T1000 (cell line): ENCODE measurements around the gene NUP133.
"Not testable (repeated sequence)": the region's sequence is repeated elsewhere in the genome, so short reads cannot be mapped to it uniquely, and the experiment has no call there.

Experiments used
- DNase-seq: peaks from one replicate; lab custom pipeline; 2025; ENCODE audit warnings: mixed read lengths; lab: John Stamatoyannopoulos, UW

The NUP133 gene

GRCh38 chr1:229507951-229508822 lies at the start of gene NUP133:
Gene NUP133 (minus strand): TSS chr1:229508341. CDS start chr1:229508249, 92 bp downstream.
- DNase-seq: peak; percentile 94

GRCh38 chr1:229557200-229557850 lies 49.2 kb upstream of the NUP133 start:
- no peak for DNase-seq

DNA sequence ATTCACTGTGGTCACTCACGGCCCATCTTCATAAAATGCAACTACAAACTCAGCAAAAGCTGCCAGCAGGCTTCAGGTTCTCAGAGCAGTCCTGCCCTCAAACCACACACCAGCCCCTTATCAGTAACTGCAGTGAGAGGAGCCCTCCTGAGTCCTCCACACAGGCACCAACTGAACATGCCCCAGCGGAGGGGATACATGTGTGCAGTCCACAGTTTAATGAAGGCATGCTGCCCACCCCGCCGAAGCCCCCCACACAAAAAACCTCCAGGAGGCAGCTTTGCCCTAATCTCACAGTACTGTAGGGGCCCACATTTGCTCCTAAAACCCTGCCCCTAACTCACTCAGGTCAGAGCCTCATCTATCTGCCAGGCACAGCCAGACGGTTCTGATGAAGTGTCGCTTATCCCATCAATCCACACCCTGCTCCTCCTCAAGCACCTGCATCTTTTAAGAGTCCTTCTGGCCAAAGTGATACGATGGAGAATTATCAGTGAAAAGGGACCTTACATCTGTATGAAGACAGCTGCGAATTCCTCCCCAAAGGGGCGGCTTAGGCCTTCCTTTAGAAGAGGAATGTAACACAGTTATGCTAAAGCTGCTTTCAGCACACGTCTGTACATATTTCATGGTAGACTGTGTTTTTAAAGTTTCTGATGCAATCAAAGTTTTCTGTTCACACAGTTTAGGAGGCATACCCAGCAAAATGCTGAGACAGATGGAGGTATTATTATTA lies 46.9 kb upstream of the NUP133 start:
- DNase-seq: no peak

DNA sequence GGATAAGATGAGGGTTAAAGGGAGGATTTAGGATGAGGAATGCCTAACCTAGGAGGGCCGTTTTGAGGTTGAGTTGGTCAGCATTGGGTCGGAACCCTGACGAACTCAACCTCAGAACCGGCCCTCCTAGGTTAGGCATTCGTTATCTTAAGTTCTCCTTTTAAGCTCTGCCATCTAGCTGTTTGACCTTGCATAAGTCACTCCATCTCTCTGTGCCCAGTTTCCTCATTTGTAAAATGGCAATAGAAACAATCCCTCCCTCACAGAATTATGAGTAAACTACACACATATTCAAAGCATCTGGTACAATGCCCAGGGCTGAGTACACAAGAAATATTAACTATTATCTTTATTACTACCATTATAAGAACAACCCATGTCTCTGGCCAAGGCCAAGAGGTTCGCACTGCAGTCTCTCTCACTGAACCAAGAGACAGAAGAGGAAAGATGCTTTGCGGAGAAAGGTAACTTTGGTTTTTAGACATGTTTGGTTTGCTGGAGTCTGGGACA lies 45.5 kb upstream of the NUP133 start:
- no peak for DNase-seq

DNA sequence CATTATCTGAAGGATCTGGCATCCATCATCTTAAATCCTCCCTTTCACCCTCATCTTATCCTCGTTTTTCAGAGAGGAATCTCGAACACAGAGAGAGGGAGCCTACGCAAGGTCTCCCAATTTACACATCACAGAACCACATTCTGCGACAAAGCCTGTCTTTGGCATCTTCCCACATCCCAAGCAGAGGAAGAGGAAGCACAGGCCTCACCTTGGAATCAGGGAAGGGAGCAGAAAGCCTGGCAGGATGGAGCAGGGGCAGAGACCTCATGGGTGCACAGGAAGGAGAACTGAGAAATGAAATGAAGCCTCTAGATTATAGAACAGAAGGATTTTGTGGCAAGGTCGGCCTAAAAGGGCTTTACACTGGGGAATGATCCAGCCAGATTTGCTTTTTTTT lies 44.6 kb upstream of the NUP133 start:
- DNase-seq: no peak

DNA sequence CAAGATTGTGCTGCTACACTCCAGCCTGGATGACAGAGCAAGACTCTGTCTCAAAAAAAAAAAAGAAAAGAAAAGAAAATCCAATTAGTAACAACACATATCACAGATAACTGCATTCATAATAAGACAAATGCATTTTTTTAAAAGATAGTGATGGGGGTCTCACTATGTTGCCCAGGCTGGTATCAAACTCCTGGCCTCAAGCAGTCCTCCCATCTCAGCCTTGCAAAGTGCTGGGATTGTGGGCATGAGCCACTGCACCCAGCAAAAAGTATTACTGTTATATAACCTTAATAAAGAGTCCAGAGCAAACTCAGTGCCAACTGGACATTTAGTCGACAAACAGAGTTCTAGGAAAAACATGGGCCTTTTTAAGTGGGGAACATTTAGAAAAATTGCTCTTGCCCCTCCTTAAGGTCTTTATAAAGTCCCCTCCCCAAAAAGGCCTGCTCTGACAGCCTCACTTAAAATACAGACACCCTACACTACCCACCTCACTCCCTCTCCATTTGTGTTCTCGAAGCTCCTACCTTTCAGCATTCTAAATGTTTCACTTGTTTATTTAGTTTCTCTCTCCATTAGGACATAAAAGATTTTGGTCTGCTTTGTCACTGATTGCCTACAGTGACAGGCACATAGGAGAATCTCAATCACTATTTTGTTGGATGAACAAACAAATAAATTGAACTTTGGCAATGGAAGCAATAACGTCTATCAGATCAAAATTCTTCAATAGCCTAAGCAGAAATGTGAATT lies 42.8 kb upstream of the NUP133 start:
- DNase-seq: no peak

GRCh38 chr1:229547542-229547941 lies 39.4 kb upstream of the NUP133 start:
- DNase-seq: no peak

- no peak for DNase-seq
Observed at GRCh38 chr1:229544587-229544986, 36.4 kb upstream of the NUP133 start.

DNA sequence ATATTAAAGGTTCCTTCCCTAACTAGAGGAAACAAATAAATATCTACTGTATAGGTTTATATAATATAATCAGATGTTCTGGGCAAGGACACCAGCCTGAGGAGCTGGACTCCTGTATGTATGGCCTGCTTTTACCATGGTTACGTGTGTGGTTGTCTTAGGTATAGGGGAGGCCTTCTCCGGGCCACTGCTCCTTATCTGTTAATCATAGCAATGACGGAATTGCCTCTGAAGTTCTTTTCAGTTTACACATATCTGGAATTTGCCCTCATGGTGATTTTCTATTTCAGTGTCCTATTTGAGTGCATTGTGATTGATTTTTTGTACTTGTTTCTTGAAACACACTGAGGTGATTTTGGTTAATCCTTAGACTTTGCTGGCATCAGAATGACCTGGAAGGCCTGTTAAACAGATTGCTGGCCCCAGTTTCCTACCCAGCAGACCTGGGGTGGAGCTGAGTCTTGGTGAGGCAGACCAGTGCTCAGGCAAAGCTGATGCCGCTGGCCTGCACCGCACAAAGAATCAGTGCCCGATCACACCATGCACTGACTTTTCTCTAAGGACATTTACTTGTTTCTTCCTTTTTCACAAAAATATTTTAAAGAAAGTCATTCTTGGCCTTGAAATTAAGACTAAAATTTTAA lies 31.8 kb upstream of the NUP133 start:
- DNase-seq: no peak

GRCh38 chr1:229538945-229539344 lies 30.8 kb upstream of the NUP133 start:
- no peak for DNase-seq

DNA sequence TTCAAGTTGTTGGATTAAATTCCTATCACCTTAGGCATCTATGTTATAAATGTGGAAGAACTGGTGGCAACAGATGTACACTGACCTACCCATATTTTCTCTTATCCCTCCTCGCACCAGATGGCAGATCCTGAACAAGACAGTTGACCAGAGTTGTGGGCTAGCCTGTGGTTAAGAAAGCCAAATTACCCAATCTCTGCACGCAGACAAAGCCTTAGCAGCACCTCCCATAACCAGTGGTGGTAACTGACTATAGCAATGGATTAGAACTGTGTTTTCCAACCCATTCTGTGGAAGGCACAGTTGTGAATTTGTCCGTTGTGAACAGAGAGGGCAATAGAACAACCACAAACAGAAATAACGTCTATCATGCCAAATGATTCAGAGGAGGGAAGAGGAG lies 29.8 kb upstream of the NUP133 start:
- no peak for DNase-seq

DNA sequence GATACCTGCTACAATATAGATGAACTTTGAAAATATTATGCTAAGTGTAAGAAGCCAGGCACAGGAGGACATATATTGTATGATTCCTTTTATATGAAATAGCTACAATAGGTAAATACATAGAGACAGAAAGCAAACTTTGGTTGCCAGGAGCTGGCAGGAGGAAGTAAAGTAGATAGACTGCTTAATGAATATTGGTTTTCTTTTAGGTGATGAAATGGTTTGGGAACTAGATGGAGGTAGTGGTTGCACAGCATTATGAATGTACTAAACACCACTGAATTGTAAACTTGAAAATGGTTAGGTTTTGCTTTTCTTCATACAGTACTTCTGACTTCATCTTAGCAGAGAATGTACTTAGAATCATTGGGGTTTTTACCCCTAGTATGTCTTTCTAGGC lies 28.8 kb upstream of the NUP133 start:
- DNase-seq: no peak

DNA sequence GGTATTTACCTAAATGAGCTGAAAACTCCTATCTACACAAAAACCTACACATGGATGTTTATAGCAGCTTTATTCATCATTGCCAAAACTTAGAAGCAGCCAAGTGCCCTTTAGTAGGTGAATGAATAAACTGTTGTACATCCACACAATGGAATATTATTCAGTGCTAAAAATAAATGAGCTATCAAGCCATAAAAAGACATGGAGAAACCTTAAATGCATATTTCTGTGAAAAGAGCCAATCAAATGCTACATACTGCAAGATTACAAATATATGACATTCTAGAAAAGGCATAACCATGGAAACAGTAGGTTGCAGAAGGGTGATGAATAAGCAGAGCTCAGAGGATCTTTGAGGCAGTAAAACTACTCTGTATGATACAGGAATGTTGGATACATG lies 27.1 kb upstream of the NUP133 start:
- no peak for DNase-seq

DNA sequence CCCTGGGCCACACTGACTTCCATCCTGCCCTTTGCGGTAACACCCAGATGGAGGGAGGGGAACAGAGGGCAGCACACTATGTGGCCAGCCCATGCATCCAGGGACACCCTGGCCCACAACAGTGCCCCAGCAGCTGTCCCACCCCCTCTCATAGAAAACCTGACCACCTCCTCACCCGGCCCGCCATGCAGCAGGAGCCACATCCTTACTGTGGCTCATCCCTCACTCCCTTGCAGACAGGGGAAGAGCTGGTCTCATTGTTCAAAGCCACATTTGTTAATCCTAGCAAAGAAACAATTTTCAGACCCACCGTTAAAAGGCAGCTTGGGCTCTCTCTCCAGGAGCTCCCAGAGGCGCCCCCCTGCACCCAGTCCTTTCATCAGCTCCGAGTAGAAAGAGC lies 23.2 kb upstream of the NUP133 start:
- no peak for DNase-seq

DNA sequence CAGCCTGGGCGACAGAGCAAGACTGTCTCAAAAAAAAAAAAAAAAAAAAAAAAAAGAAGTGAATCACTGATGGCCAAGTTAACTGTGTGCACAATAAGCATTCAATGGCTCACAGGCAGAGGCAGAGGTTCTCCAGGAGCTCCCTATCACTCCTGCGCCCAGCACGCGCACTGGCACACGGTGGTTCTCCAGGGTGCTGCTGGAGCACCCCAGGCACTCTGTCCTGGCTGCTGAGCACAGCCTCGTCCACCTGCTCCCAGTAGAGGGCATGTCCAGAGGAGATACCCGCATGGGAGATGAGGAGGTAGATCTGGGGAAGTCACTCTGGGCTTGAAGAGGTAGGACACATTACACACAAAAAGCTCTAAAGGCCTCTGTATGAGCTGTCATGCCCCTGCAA lies 21.5 kb upstream of the NUP133 start:
- no peak for DNase-seq

- no peak for DNase-seq
Observed at GRCh38 chr1:229526695-229527094, 18.6 kb upstream of the NUP133 start.

- DNase-seq: no peak
Observed at GRCh38 chr1:229523052-229523451, 14.9 kb upstream of the NUP133 start.

DNA sequence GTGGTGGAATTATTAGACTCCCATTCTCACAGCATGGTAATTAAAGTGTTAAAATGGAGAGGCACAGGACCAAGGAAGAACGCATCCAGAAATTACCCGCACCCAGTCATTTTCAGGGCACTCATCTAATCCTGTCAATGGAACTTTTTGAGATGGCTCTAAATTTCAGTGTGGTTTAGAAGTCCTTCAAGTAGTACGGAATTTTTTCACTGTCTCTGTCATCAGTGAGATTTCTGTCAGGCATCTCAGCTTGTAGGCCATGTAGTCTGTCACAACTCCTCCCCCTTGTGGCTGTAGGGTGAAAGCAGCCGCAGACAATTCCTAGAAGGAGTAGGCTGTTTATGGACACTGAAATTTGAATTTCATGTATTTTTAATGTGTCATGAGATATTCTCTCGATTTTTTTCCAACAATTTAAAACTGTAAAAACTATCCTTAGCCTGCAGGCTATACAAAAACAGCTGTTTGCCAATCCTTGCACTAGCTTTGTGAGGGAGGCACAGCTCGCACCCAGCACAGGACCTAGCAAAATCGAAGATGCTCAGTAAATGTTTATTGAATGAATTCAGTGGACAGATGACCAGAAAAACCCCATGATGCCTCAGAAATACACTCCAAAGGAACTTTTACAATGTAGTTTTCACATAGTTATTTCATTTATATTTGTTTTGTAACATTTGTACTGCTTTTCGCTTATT lies 6.6 kb upstream of the NUP133 start:
- peak; percentile 26 for DNase-seq

DNA sequence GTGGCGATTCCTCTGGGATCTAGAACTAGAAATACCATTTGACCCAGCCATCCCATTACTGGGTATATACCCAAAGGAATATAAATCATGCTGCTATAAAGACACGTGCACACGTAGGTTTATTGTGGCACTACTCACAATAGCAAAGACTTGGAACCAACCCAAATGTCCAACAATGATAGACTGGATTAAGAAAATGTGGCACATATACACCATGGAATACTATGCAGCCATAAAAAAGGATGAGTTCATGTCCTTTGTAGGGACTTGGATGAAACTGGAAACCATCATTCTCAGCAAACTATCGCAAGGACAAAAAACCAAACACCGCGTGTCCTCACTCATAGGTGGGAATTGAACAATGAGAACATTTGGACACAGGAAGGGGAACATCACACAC lies 3.5 kb upstream of the NUP133 start:
- DNase-seq: not testable (repeated sequence)

- DNase-seq: not testable (repeated sequence)
Observed at GRCh38 chr1:229511201-229511600, 3.1 kb upstream of the NUP133 start.

DNA sequence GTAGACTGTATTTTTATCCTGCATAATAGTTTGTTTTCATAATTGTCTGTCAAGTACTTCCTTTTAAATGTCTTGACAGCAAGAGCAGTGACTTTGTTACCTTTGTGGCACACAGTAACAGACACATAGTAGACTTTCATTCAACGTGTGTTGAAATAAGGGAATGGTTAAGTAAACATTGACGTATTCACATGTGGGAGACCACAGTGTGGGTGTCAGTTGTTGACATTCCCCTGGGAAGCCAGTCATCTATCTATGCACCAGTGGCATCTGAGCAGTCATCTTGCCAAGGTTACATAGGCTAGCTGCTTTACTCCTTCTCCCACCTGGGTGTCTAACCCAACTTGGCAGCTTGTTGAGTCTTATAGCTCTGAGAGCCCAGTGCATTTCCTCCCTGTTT lies 1.4 kb upstream of the NUP133 start:
- DNase-seq: no peak
